DMS79 treated with DMSO at 0.1 percent for 48 hours (cell line): ENCODE measurements around the gene FCHSD2.
"Not testable (repeated sequence)": the region's sequence is repeated elsewhere in the genome, so short reads cannot be mapped to it uniquely, and the experiment has no call there.

Experiments used
- DNase-seq: peaks from one replicate; lab custom pipeline; 2025; lab: John Stamatoyannopoulos, UW

The FCHSD2 gene

GRCh38 chr11:72834905-72835304 is 307.2 kb downstream of the FCHSD2 start:
- DNase-seq = no peak

- no peak for DNase-seq
These were observed 308.2 kb downstream of the FCHSD2 start for GRCh38 chr11:72833811-72834493.

- no peak for DNase-seq
These were observed 308.9 kb downstream of the FCHSD2 start for GRCh38 chr11:72833083-72833733.

- DNase-seq = no peak
These were observed 309.6 kb downstream of the FCHSD2 start for GRCh38 chr11:72832301-72833082.

- DNase-seq = peak; percentile 64
These were observed 310.4 kb downstream of the FCHSD2 start for GRCh38 chr11:72831521-72832300.

GRCh38 chr11:72829884-72830533 is 312.1 kb downstream of the FCHSD2 start:
- DNase-seq = no peak

GRCh38 chr11:72829178-72829577 is 312.9 kb downstream of the FCHSD2 start:
- no peak for DNase-seq

GRCh38 chr11:72828692-72829101 is 313.4 kb downstream of the FCHSD2 start:
- no peak for DNase-seq

- DNase-seq = no peak
These were observed 314.0 kb downstream of the FCHSD2 start for GRCh38 chr11:72828081-72828567.

GRCh38 chr11:72827656-72828055 is 314.5 kb downstream of the FCHSD2 start:
- not testable (repeated sequence) for DNase-seq

GRCh38 chr11:72826942-72827480 is 315.1 kb downstream of the FCHSD2 start:
- no peak for DNase-seq

GRCh38 chr11:72826191-72826941 is 315.8 kb downstream of the FCHSD2 start:
- DNase-seq = no peak

- DNase-seq = no peak
These were observed 316.5 kb downstream of the FCHSD2 start for GRCh38 chr11:72825661-72826060.

- no peak for DNase-seq
These were observed 317.2 kb downstream of the FCHSD2 start for GRCh38 chr11:72824811-72825505.

GRCh38 chr11:72824020-72824419 is 318.1 kb downstream of the FCHSD2 start:
- DNase-seq = no peak

GRCh38 chr11:72823105-72823804 is 318.9 kb downstream of the FCHSD2 start:
- DNase-seq = no peak

GRCh38 chr11:72821920-72822799 is 320.0 kb downstream of the FCHSD2 start:
- DNase-seq = peak; percentile 97
